K562 (cell line): Measurements from ENCODE around the gene PPP3CA. TPM values are rescaled to one million over a fixed set of nuclear protein-coding genes. Genes with fewer than 3 reads are reported as not detected.

ENCODE experiments used
- ATAC-seq: fragments of 200-7000 bp; cut with Tn5 transposase; 3 replicates; pipeline ENCODE4 v1.9.1; 2020; ENCODE audit warnings: moderate library complexity
- BruUV-seq: library from RNA; stranded (reverse); fragments of 400-500 nt; replicated peaks from 2 replicates; lab custom pipeline; 2021; lab: Mats Ljungman, UMichigan
- CTCF ChIA-PET: fragments of 300-600 bp; formaldehyde crosslinking; extraction: SDS; loops from one replicate; lab custom pipeline; 2021; ENCODE audit warnings: low intra/inter-chr PET ratio; lab: Yijun Ruan, JAX
- POLR2A ChIA-PET: fragments of 300-600, 350-650 bp; sonication (Branson Sonifier 250); formaldehyde crosslinking; extraction: SDS; loops from one replicate; lab custom pipeline; 2021; ENCODE audit warnings: antibody characterized with exemption, inconsistent platforms; lab: Yijun Ruan, JAX
- DNase-seq, 4 experiments: peaks; one replicate each; pipeline versions ENCODE4 v3.0.0 to v3.0.0-alpha.2; 2011 to 2018; ENCODE audit warnings: low spot score in 3 of 4, mixed read lengths in 3 of 4; ENCODE audit errors: extremely low read depth in 1 of 4
- FAIRE-seq: peaks from 2 replicates; lab custom pipeline; 2011; peaks lifted over from hg19 to GRCh38; lab: Jason Lieb, UNC
- H2AFZ ChIP-seq: 2 replicates; pipeline ENCODE4 v1.6.0; 2011; ENCODE audit warnings: low read depth, low read length, control low read depth, inconsistent platforms
- H3K27ac ChIP-seq: fragments of 200-600 bp; 3 replicates; pipeline ENCODE4 v1.8.0; 2011; ENCODE audit warnings: low read depth, mild to moderate bottlenecking, control low read depth, inconsistent platforms, low read length, moderate library complexity, mixed read lengths; ENCODE audit errors: extremely low read depth
- H3K27me3 ChIP-seq, 2 experiments: fragments of 300-600 bp in 1 of 2; 2 replicates in 1 of 2; 3 replicates in 1 of 2; pipeline versions ENCODE4 v1.6.0 to v1.8.0; 2011; ENCODE audit warnings: inconsistent platforms in 2 of 2, low read length in 2 of 2, mild to moderate bottlenecking in 1 of 2, mixed read lengths in 1 of 2, moderate library complexity in 1 of 2; ENCODE audit not compliant: control insufficient read depth in 2 of 2, insufficient read depth in 2 of 2
- H3K36me3 ChIP-seq: fragments of 300-600 bp; 3 replicates; pipeline ENCODE4 v1.8.0; 2011; ENCODE audit warnings: mild to moderate bottlenecking, low read length, inconsistent platforms; ENCODE audit not compliant: control insufficient read depth, insufficient read depth
- H3K4me1 ChIP-seq, 2 experiments: fragments of 200-600 bp in 1 of 2; replicated peaks in 1 of 2; 2 replicates in 1 of 2; 3 replicates in 1 of 2; pipeline versions ENCODE4 v1.5.1 to v1.8.0; 2011; ENCODE audit warnings: inconsistent platforms in 2 of 2, low read length in 2 of 2, mild to moderate bottlenecking in 1 of 2, mixed read lengths in 1 of 2, moderate library complexity in 1 of 2; ENCODE audit not compliant: control insufficient read depth in 2 of 2, insufficient read depth in 2 of 2
- H3K4me2 ChIP-seq: 2 replicates; pipeline ENCODE4 v1.6.1; 2011; ENCODE audit warnings: low read length, control low read depth, inconsistent platforms, mixed read lengths; ENCODE audit not compliant: insufficient read depth
- H3K4me3 ChIP-seq: fragments of 200-600 bp; sonication (generic), shearing (Covaris generic); 2 replicates; pipeline ENCODE4 v1.5.1; 2016; ENCODE audit warnings: control low read depth, inconsistent platforms
- H3K79me2 ChIP-seq: fragments of 200-600 bp; 3 replicates; pipeline ENCODE4 v1.8.0; 2011; ENCODE audit warnings: low read length, inconsistent platforms; ENCODE audit not compliant: control insufficient read depth, insufficient read depth
- H3K9ac ChIP-seq, 2 experiments: 2 replicates each; pipeline versions ENCODE4 v1.6.0 to v1.6.1; 2011; ENCODE audit warnings: low read depth in 2 of 2, low read length in 2 of 2, control low read depth in 1 of 2, inconsistent platforms in 1 of 2, mild to moderate bottlenecking in 1 of 2, mixed read lengths in 1 of 2; ENCODE audit not compliant: insufficient read depth in 1 of 2
- H3K9me1 ChIP-seq: one replicate; pipeline ENCODE4 v1.6.0; 2011; ENCODE audit warnings: inconsistent platforms, mild to moderate bottlenecking, low read length, moderate library complexity; ENCODE audit not compliant: control insufficient read depth, insufficient read depth
- H3K9me3 ChIP-seq: replicated peaks from 2 replicates; pipeline ENCODE4 v1.5.1; 2011; ENCODE audit warnings: low read depth, low read length, inconsistent platforms; ENCODE audit not compliant: control insufficient read depth, insufficient read depth
- H4K20me1 ChIP-seq: replicated peaks from 2 replicates; pipeline ENCODE4 v1.6.1; 2011; ENCODE audit warnings: low read length, inconsistent platforms, mixed read lengths; ENCODE audit not compliant: control insufficient read depth, insufficient read depth
- EGR1 ChIP-seq: fragments of 450-650 bp; conservative IDR thresholded peaks from 2 replicates; pipeline ENCODE4 v1.6.1; 2017; ENCODE audit warnings: mild to moderate bottlenecking
- GTF2E2 ChIP-seq: fragments of 200-800 bp; sonication (Bioruptor generic); IDR thresholded peaks from 2 replicates; pipeline ENCODE4 v1.6.1; 2016; ENCODE audit warnings: missing genetic modification characterization, missing compliant biosample characterization
- MAFG ChIP-seq: fragments of 450-650 bp; conservative IDR thresholded peaks from 2 replicates; pipeline ENCODE4 v1.6.1; 2016; ENCODE audit warnings: missing genetic modification characterization, missing compliant biosample characterization
- RCOR1 ChIP-seq, 2 experiments: IDR thresholded peaks; 2 replicates each; pipeline ENCODE4 v1.6.1; 2012; ENCODE audit warnings: low read depth in 2 of 2, low read length in 2 of 2, borderline replicate concordance in 1 of 2, improper control_type of control experiment in 1 of 2
- TCF7L2 ChIP-seq: fragments of 150-350 bp; IDR thresholded peaks from 2 replicates; pipeline ENCODE4 v1.6.1; 2016; ENCODE audit warnings: low read depth, mild to moderate bottlenecking, low read length, moderate library complexity
- TRIM28 ChIP-seq: fragments of 450-650 bp; IDR thresholded peaks from 2 replicates; pipeline ENCODE4 v1.6.1; 2017
- WGBS: fragments of 100-300 bp; shearing (Covaris generic); methylation state at CpG from one replicate; pipeline ENCODE4 v1.1.6; 2016; ENCODE audit warnings: low coverage, mixed read lengths; ENCODE audit not compliant: insufficient coverage; ENCODE audit errors: missing lambda C conversion rate; 5-methylcytosine and 5-hydroxymethylcytosine counted together
- in situ Hi-C: fragments of 300-500 bp; cut with MboI; formaldehyde crosslinking; loops from 4 replicates; pipeline ENCODE4 v1.15.0; 2018; ENCODE audit warnings: inconsistent platforms, mixed read lengths
- intact Hi-C: fragments of 100-400 bp; cut with micrococcal nuclease; formaldehyde crosslinking; loops from 2 replicates; pipeline ENCODE4 v1.14.2; 2022
- polyA plus RNA-seq, 8 experiments: library from polyadenylated mRNA; depleted of rRNA in 4 of 8; stranded (reverse) in 5 of 8; unstranded in 3 of 8; fragments of >200 nt; fragmentation: Nextera tagmentation in 2 of 8; fragmentation: Illumina TruSeq in 1 of 8; extraction: Ambion mirVana in 2 of 8; extraction: Trizol in 1 of 8; gene quantifications; 2 replicates each; pipeline versions ENCODE4 v1.2.1 to v1.2.3, GENCODE V29; 2011 to 2014; ENCODE audit warnings: inconsistent platforms in 1 of 8, missing spikeins in 1 of 8
- total RNA-seq, 7 experiments: library from RNA; depleted of rRNA in 6 of 7; stranded (reverse); fragments of >200 nt in 6 of 7; fragmentation: Illumina TruSeq in 2 of 7; extraction: Trizol in 2 of 7; gene quantifications; 2 replicates each; pipeline versions ENCODE4 v1.2.1 to v1.2.3, GENCODE V29; 2011 to 2021; ENCODE audit warnings: low replicate concordance in 1 of 7
- TF ChIP-seq, protein P1 (sequence below): fragments of 200-600 bp; sonication (generic); IDR thresholded peaks from one replicate; pipeline ENCODE4 v1.6.1; 2012; ENCODE audit warnings: mild to moderate bottlenecking, low read depth, low read length, inconsistent platforms

PPP3CA gene
- total and polyA plus RNA-seq, 9 of the 15 experiments (the other 6 are each of a cell fraction or from before 2014, with no cell fraction given), result 0.94 to 3.2 (median 1.6) TPM

GRCh38 chr4:101141230-101141629 is 206.1 kb downstream of the PPP3CA start:
- no TSS peak for BruUV-seq
- in situ Hi-C loops, result no loop called here
- 0% methylated on average over 5 of the region's 5 CpGs for WGBS
- ChIA-PET CTCF (no interaction called here), POLR2A (no interaction called here)
- H3K79me2 ChIP-seq, result no peaks in the 10 kb centered on the region
- no peaks in the 10 kb centered on the region for H4K20me1 ChIP-seq
- no peaks in the 10 kb centered on the region for H3K4me1 ChIP-seq
- DNase-seq (no peak), ATAC-seq (no peak), FAIRE-seq (no peak)
- no peaks in the 10 kb centered on the region for H3K9me3 ChIP-seq
- H3K36me3 ChIP-seq, result no peaks in the 10 kb centered on the region
- no peaks in the 10 kb centered on the region for H3K27me3 ChIP-seq
- H3K9ac ChIP-seq, result no peak overlapping the region
- intact Hi-C loops, result no loop called here
- H3K4me3 ChIP-seq, result no peak overlapping the region
- no peak overlapping the region for H3K27ac ChIP-seq
- no peak overlapping the region for H3K4me2 ChIP-seq
- no peaks in the 10 kb centered on the region for H3K9me1 ChIP-seq
- no peak overlapping the region for H2AFZ ChIP-seq
- no peak for TF ChIP-seq GTF2E2 (tag)
- TF ChIP-seq TCF7L2, result no peak
- TF ChIP-seq EGR1, result no peak
- TF ChIP-seq MAFG, result no peak
- TF ChIP-seq, protein P1, sequence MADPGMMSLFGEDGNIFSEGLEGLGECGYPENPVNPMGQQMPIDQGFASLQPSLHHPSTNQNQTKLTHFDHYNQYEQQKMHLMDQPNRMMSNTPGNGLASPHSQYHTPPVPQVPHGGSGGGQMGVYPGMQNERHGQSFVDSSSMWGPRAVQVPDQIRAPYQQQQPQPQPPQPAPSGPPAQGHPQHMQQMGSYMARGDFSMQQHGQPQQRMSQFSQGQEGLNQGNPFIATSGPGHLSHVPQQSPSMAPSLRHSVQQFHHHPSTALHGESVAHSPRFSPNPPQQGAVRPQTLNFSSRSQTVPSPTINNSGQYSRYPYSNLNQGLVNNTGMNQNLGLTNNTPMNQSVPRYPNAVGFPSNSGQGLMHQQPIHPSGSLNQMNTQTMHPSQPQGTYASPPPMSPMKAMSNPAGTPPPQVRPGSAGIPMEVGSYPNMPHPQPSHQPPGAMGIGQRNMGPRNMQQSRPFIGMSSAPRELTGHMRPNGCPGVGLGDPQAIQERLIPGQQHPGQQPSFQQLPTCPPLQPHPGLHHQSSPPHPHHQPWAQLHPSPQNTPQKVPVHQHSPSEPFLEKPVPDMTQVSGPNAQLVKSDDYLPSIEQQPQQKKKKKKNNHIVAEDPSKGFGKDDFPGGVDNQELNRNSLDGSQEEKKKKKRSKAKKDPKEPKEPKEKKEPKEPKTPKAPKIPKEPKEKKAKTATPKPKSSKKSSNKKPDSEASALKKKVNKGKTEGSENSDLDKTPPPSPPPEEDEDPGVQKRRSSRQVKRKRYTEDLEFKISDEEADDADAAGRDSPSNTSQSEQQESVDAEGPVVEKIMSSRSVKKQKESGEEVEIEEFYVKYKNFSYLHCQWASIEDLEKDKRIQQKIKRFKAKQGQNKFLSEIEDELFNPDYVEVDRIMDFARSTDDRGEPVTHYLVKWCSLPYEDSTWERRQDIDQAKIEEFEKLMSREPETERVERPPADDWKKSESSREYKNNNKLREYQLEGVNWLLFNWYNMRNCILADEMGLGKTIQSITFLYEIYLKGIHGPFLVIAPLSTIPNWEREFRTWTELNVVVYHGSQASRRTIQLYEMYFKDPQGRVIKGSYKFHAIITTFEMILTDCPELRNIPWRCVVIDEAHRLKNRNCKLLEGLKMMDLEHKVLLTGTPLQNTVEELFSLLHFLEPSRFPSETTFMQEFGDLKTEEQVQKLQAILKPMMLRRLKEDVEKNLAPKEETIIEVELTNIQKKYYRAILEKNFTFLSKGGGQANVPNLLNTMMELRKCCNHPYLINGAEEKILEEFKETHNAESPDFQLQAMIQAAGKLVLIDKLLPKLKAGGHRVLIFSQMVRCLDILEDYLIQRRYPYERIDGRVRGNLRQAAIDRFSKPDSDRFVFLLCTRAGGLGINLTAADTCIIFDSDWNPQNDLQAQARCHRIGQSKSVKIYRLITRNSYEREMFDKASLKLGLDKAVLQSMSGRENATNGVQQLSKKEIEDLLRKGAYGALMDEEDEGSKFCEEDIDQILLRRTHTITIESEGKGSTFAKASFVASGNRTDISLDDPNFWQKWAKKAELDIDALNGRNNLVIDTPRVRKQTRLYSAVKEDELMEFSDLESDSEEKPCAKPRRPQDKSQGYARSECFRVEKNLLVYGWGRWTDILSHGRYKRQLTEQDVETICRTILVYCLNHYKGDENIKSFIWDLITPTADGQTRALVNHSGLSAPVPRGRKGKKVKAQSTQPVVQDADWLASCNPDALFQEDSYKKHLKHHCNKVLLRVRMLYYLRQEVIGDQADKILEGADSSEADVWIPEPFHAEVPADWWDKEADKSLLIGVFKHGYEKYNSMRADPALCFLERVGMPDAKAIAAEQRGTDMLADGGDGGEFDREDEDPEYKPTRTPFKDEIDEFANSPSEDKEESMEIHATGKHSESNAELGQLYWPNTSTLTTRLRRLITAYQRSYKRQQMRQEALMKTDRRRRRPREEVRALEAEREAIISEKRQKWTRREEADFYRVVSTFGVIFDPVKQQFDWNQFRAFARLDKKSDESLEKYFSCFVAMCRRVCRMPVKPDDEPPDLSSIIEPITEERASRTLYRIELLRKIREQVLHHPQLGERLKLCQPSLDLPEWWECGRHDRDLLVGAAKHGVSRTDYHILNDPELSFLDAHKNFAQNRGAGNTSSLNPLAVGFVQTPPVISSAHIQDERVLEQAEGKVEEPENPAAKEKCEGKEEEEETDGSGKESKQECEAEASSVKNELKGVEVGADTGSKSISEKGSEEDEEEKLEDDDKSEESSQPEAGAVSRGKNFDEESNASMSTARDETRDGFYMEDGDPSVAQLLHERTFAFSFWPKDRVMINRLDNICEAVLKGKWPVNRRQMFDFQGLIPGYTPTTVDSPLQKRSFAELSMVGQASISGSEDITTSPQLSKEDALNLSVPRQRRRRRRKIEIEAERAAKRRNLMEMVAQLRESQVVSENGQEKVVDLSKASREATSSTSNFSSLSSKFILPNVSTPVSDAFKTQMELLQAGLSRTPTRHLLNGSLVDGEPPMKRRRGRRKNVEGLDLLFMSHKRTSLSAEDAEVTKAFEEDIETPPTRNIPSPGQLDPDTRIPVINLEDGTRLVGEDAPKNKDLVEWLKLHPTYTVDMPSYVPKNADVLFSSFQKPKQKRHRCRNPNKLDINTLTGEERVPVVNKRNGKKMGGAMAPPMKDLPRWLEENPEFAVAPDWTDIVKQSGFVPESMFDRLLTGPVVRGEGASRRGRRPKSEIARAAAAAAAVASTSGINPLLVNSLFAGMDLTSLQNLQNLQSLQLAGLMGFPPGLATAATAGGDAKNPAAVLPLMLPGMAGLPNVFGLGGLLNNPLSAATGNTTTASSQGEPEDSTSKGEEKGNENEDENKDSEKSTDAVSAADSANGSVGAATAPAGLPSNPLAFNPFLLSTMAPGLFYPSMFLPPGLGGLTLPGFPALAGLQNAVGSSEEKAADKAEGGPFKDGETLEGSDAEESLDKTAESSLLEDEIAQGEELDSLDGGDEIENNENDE, result no peak
- no peak for TF ChIP-seq TRIM28
- no peak for TF ChIP-seq RCOR1 (IDR thresholded peaks at IDR 0.05; ENCODE audit: borderline replicate concordance in 1 of 2, low read depth in 2 of 2, low read length in 2 of 2)
